Gastroesophageal sphincter (tissue), 3 donors: ENCODE data around the gene WDFY1.

ENCODE experiments used
- EP300 ChIP-seq: sonication (generic); formaldehyde crosslinking; IDR thresholded peaks from one replicate; pipeline ENCODE4 v1.6.1; 2017; ENCODE audit warnings: antibody characterized with exemption, mild to moderate bottlenecking
- POLR2A ChIP-seq, 2 donors: fragments of 450-650 bp; IDR thresholded peaks; one replicate each; pipeline ENCODE4 v1.6.1; 2017; ENCODE audit warnings: antibody characterized with exemption in 2 of 2, mild to moderate bottlenecking in 2 of 2, moderate library complexity in 1 of 2
- POLR2AphosphoS5 ChIP-seq: sonication (generic); formaldehyde crosslinking; IDR thresholded peaks from one replicate; pipeline ENCODE4 v1.6.1; 2017; ENCODE audit warnings: antibody characterized with exemption
- TF ChIP-seq, protein P1 (sequence below), 4 experiments: fragments of 200-600 bp in 2 of 4; fragments of 450-650 bp in 2 of 4; sonication (generic) in 1 of 4; IDR thresholded peaks; one replicate each; pipeline ENCODE4 v1.5.1; 2017 to 2019; ENCODE audit warnings: antibody characterized with exemption in 4 of 4, mild to moderate bottlenecking in 2 of 4, moderate library complexity in 2 of 4

DNA sequence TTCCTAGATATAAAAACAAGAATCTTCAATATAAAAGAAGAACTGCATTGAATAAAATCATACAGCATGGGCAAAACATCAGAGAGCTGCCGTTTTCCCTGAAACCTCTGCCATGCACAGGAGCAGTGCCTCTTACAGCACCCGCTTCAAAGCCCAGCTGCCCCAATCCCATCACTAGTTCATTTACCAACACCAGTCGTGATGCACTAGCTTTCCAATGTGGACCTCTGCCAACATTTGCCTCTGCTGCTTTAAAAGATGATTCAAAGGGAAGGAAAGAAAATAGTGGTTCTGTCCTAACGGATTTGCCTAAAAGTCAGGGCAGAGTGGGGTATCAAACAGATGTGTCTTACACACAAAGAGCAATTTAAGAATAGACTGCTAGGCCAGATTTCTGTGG lies 64.3 kb downstream of the WDFY1 start:
- TF ChIP-seq, protein P1, sequence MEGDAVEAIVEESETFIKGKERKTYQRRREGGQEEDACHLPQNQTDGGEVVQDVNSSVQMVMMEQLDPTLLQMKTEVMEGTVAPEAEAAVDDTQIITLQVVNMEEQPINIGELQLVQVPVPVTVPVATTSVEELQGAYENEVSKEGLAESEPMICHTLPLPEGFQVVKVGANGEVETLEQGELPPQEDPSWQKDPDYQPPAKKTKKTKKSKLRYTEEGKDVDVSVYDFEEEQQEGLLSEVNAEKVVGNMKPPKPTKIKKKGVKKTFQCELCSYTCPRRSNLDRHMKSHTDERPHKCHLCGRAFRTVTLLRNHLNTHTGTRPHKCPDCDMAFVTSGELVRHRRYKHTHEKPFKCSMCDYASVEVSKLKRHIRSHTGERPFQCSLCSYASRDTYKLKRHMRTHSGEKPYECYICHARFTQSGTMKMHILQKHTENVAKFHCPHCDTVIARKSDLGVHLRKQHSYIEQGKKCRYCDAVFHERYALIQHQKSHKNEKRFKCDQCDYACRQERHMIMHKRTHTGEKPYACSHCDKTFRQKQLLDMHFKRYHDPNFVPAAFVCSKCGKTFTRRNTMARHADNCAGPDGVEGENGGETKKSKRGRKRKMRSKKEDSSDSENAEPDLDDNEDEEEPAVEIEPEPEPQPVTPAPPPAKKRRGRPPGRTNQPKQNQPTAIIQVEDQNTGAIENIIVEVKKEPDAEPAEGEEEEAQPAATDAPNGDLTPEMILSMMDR (IDR thresholded peaks at IDR 0.05) = no peak
- TF ChIP-seq POLR2A (IDR thresholded peaks at IDR 0.05) (no peak), EP300 (no peak), POLR2AphosphoS5 (no peak)
